Myocyte (in vitro differentiated cells): ENCODE data around the gene ADM5. TPM values are rescaled to one million over a fixed set of nuclear protein-coding genes. Genes with fewer than 3 reads are reported as not detected.
"Not testable (repeated sequence)": the region's sequence is repeated elsewhere in the genome, so short reads cannot be mapped to it uniquely, and the experiment has no call there.

Experiments
- DNase-seq: peaks from one replicate; pipeline ENCODE4 v3.0.0-alpha.2; 2012; ENCODE audit warnings: low read depth
- total RNA-seq: library from RNA; depleted of rRNA; stranded (reverse); fragments of >200 nt; gene quantifications from 2 replicates; pipeline ENCODE4 v1.2.3, GENCODE V29; 2014

ADM5 gene
- total RNA-seq, 1 donor from 2014 or later: 1.3 TPM

- no peak for DNase-seq
Measured at GRCh38 chr19:49699364-49699763, 10.0 kb downstream of the ADM5 start.

GRCh38 chr19:49700563-49700962, 11.2 kb downstream of the ADM5 start:
- no peak for DNase-seq

- no peak for DNase-seq
Measured at GRCh38 chr19:49701271-49701786, 11.9 kb downstream of the ADM5 start.

GRCh38 chr19:49704888-49705642, 15.7 kb downstream of the ADM5 start:
- no peak for DNase-seq

GRCh38 chr19:49705919-49706318, 16.5 kb downstream of the ADM5 start:
- no peak for DNase-seq

- DNase-seq: no peak
Measured at GRCh38 chr19:49710372-49710951, 21.1 kb downstream of the ADM5 start.

GRCh38 chr19:49712397-49712859, 23.0 kb downstream of the ADM5 start:
- DNase-seq: no peak

- DNase-seq: no peak
Measured at GRCh38 chr19:49713236-49713845, 23.9 kb downstream of the ADM5 start.

GRCh38 chr19:49716154-49716553, 26.8 kb downstream of the ADM5 start:
- DNase-seq: no peak

GRCh38 chr19:49718511-49718910, 29.1 kb downstream of the ADM5 start:
- no peak for DNase-seq

GRCh38 chr19:49718991-49719390, 29.6 kb downstream of the ADM5 start:
- DNase-seq: no peak

- not testable (repeated sequence) for DNase-seq
Measured at GRCh38 chr19:49719420-49719819, 30.0 kb downstream of the ADM5 start.

GRCh38 chr19:49727217-49728030, 38.0 kb downstream of the ADM5 start:
- DNase-seq: no peak

- no peak for DNase-seq
Measured at GRCh38 chr19:49730166-49730565, 40.8 kb downstream of the ADM5 start.

GRCh38 chr19:49738268-49738667, 48.9 kb downstream of the ADM5 start:
- no peak for DNase-seq

- no peak for DNase-seq
Measured at GRCh38 chr19:49739098-49739497, 49.7 kb downstream of the ADM5 start.

- no peak for DNase-seq
Measured at GRCh38 chr19:49739933-49740332, 50.5 kb downstream of the ADM5 start.
